Caco-2 (cell line): ENCODE measurements around the gene RCC2. TPM values are rescaled to one million over a fixed set of nuclear protein-coding genes. Genes with fewer than 3 reads are reported as not detected.

Experiments
- BruUV-seq: library from RNA; stranded (reverse); fragments of 400-500 nt; replicated peaks from 2 replicates; lab custom pipeline; 2021; lab: Mats Ljungman, UMichigan
- CTCF ChIA-PET: fragments of 300-600 bp; sonication (Branson Sonifier 250); formaldehyde crosslinking; loops from one replicate; lab custom pipeline; 2022; ENCODE audit warnings: antibody characterized with exemption; lab: Charles Lee
- POLR2A ChIA-PET: fragments of 300-600 bp; sonication (Branson Sonifier 250); formaldehyde crosslinking; loops from one replicate; lab custom pipeline; 2022; ENCODE audit warnings: antibody characterized with exemption; lab: Charles Lee
- DNase-seq, 2 experiments: peaks; one replicate each; pipeline versions ENCODE4 v3.0.0 to v3.0.0-alpha.2; 2020 to 2022
- H3K27me3 ChIP-seq: replicated peaks from 2 replicates; pipeline ENCODE4 v1.6.0; 2011; ENCODE audit warnings: low read length; ENCODE audit not compliant: control insufficient read depth, insufficient read depth
- H3K36me3 ChIP-seq: 2 replicates; pipeline ENCODE4 v1.5.1; 2011; ENCODE audit warnings: low read length; ENCODE audit not compliant: control insufficient read depth, insufficient read depth
- H3K4me1 ChIP-seq: fragments of 250-450 bp; sonication (Bioruptor Pico); 2 replicates; pipeline ENCODE4 v1.5.1; 2020; ENCODE audit warnings: mild to moderate bottlenecking
- H3K4me3 ChIP-seq: 2 replicates; pipeline ENCODE4 v1.5.1; 2011; ENCODE audit warnings: low read depth, mild to moderate bottlenecking, control low read depth, low read length
- H3K9me3 ChIP-seq: fragments of 250-450 bp; sonication (Bioruptor Pico); 2 replicates; pipeline ENCODE4 v1.5.1; 2020; ENCODE audit warnings: mild to moderate bottlenecking, moderate library complexity
- H3K27ac Mint-ChIP-seq: one replicate; pipeline ENCODE4 v1.8.0; 2022; ENCODE audit warnings: mixed read lengths; ENCODE audit not compliant: unreplicated experiment
- H3K27me3 Mint-ChIP-seq: one replicate; pipeline ENCODE4 v1.8.0; 2022; ENCODE audit warnings: mixed read lengths; ENCODE audit not compliant: insufficient read depth, unreplicated experiment
- H3K36me3 Mint-ChIP-seq: one replicate; pipeline ENCODE4 v1.8.0; 2022; ENCODE audit warnings: mild to moderate bottlenecking, mixed read lengths; ENCODE audit not compliant: insufficient read depth, unreplicated experiment
- H3K4me1 Mint-ChIP-seq: one replicate; pipeline ENCODE4 v1.8.0; 2022; ENCODE audit warnings: low read depth, mixed read lengths; ENCODE audit not compliant: unreplicated experiment
- H3K4me3 Mint-ChIP-seq: one replicate; pipeline ENCODE4 v1.8.0; 2022; ENCODE audit warnings: mild to moderate bottlenecking, moderate library complexity, mixed read lengths; ENCODE audit not compliant: unreplicated experiment
- H3K9me3 Mint-ChIP-seq: one replicate; pipeline ENCODE4 v1.8.0; 2022; ENCODE audit warnings: mixed read lengths; ENCODE audit not compliant: unreplicated experiment
- CTCF ChIP-seq, 2 experiments: fragments of 200-600 bp in 1 of 2; IDR thresholded peaks; 1 replicate in 1 of 2; 2 replicates in 1 of 2; pipeline versions ENCODE4 v1.5.1 to v1.8.0; 2011 to 2022; ENCODE audit warnings: antibody characterized with exemption in 1 of 2, control low read depth in 1 of 2, inconsistent platforms in 1 of 2, low read depth in 1 of 2, low read length in 1 of 2, mild to moderate bottlenecking in 1 of 2, moderate library complexity in 1 of 2; ENCODE audit not compliant: insufficient read depth in 1 of 2, severe bottlenecking in 1 of 2, unreplicated experiment in 1 of 2
- intact Hi-C: fragments of 100-400 bp; cut with micrococcal nuclease; formaldehyde crosslinking; loops from one replicate; pipeline ENCODE4 v1.10.0; 2022; ENCODE audit not compliant: unreplicated experiment
- total RNA-seq: library from RNA; stranded (reverse); gene quantifications from 2 replicates; pipeline ENCODE4 v1.2.3, GENCODE V29; 2022

RCC2 gene
- total RNA-seq, 1 experiment from 2014 or later: 103 TPM

DNA sequence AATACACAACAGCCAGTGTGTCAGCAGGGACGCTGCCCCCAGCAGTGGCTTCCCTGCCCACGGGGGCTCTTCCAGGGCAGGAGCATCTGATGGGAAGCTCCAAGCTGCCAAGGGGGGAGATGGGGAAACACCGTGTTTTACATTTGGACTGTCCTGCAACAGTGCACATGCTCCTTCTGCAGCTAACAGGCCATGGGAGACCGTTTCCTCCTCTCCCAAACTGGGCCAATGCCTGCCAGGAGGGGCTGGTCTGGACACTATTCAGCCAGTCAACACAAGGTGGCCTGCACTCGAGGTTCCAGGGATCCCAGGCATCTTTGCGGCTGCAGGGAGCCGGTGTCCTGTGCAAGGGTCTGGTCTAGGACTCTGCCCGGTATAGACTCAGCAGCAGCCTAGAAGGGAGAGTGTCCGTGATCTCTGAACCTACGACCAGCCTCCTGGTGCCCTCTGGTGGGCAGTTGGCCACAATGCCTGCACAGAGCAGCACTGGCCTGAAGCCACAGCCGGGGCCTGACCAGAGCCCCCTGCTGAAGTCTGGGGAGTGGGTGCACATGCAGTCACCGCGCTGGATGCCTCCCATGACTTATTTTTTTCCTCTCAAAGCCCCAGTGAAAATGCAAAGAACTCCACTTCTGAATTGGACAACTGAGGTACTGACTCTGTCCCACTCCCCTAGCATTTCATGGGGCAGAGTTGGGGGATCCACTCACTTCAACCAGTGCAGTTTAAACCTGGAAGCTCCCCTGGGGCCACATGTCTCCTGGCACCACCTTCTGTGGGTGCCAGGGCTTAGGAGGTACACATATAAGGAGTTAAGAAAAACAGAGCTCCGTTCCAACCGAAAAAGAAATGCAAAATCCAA is 33.3 kb downstream of the RCC2 start:
- intact Hi-C loops: loop anchor here (10.0 kb wide), 1 partner anchor 61 kb away; no protein-coding TSS in a partner anchor
- H3K9me3 ChIP-seq: no peaks in the 10 kb centered on the region
- ChIA-PET POLR2A (no interaction called here), CTCF (no interaction called here)
- Mint-ChIP-seq H3K36me3 (peaks cover 58% of the 10 kb centered on the region), H3K27me3 (no peaks in the 10 kb centered on the region), H3K4me3 (no peak overlapping the region), H3K27ac (no peak overlapping the region), H3K9me3 (no peaks in the 10 kb centered on the region), H3K4me1 (no peaks in the 10 kb centered on the region)
- H3K27me3 ChIP-seq: no peaks in the 10 kb centered on the region
- H3K4me3 ChIP-seq: no peak overlapping the region
- TF ChIP-seq CTCF (IDR thresholded peaks at IDR 0.05; ENCODE audit: insufficient read depth in 1 of 2, low read depth in 1 of 2, low read length in 1 of 2, severe bottlenecking in 1 of 2, unreplicated experiment in 1 of 2): peak; percentile 53 to 76
- DNase-seq: peak; percentile 66 to 78
- H3K4me1 ChIP-seq: no peaks in the 10 kb centered on the region
- H3K36me3 ChIP-seq: peaks cover 4% of the 10 kb centered on the region; the same call in 1 of the 2 replicates
- no TSS peak for BruUV-seq

- H3K9me3 Mint-ChIP-seq: no peaks in the 10 kb centered on the region
- POLR2A ChIA-PET: no interaction called here
- no peak for DNase-seq
- no peaks in the 10 kb centered on the region for H3K4me1 ChIP-seq
- peaks cover 45% of the 10 kb centered on the region for H3K36me3 Mint-ChIP-seq
- H3K27me3 ChIP-seq: no peaks in the 10 kb centered on the region
- intact Hi-C loops: loop anchor here (10.0 kb wide), 1 partner anchor 60 kb away; no protein-coding TSS in a partner anchor
- H3K27ac Mint-ChIP-seq: no peak overlapping the region
- H3K4me3 Mint-ChIP-seq: no peak overlapping the region
- TF ChIP-seq CTCF (IDR thresholded peaks at IDR 0.05; ENCODE audit: insufficient read depth in 1 of 2, low read depth in 1 of 2, low read length in 1 of 2, severe bottlenecking in 1 of 2, unreplicated experiment in 1 of 2): no peak
- H3K9me3 ChIP-seq: no peaks in the 10 kb centered on the region
- no peaks in the 10 kb centered on the region for H3K27me3 Mint-ChIP-seq
- BruUV-seq: no TSS peak
- H3K36me3 ChIP-seq: 0 out of 2 replicates have a peak, but pooled peaks cover 2% of the 10 kb centered on the region
- CTCF ChIA-PET: interaction anchor here (0.7 kb wide), 1 partner anchor 248 kb away, joined by 3 read pairs; no protein-coding TSS in a partner anchor
- H3K4me3 ChIP-seq: no peak overlapping the region
- no peaks in the 10 kb centered on the region for H3K4me1 Mint-ChIP-seq
These were observed 34.7 kb downstream of the RCC2 start for GRCh38 chr1:17404820-17405219.

DNA sequence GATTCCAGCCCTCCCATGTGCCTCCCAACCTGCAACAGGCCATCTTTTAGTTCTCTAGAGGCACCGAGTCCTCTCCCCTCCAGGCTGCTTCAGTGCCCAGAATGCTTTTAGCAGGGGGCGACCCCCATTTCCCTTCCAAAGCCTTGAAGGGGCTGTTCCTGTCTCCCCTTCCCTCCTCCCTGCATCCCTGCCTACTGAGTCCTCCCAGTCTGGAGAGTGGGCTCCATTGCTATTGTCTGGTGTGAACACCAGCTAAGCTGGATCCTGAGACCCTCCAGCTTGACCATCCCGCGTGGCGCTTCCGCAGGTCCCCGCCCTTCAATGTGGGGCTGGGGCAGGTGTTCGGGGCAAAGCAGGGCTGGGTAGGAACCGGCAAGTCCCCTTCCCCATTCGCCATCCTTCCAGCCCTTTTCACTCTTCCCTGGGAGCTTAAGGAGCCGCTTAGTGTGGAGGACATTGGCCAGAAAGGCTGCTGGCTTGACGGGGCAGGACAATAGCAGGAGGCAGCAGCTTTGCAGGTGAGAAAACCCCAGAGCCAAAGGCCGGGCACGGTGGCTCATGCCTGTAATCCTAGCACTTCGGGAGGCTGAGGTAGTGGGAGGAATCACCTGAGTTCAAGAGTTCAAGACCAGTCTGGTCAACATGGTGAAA is 35.3 kb downstream of the RCC2 start:
- POLR2A ChIA-PET: no interaction called here
- intact Hi-C loops: loop anchor here (10.0 kb wide), 1 partner anchor 59 kb away; no protein-coding TSS in a partner anchor

More for the DNA sequence above, 35.3 kb downstream of the RCC2 start:
- TF ChIP-seq CTCF (IDR thresholded peaks at IDR 0.05; ENCODE audit: insufficient read depth in 1 of 2, low read depth in 1 of 2, low read length in 1 of 2, severe bottlenecking in 1 of 2, unreplicated experiment in 1 of 2): no peak
- peaks cover 39% of the 10 kb centered on the region for H3K36me3 Mint-ChIP-seq
- H3K4me3 ChIP-seq: no peak overlapping the region
- no peak for DNase-seq
- no peaks in the 10 kb centered on the region for H3K36me3 ChIP-seq
- no TSS peak for BruUV-seq
- H3K9me3 ChIP-seq: no peaks in the 10 kb centered on the region
- H3K27ac Mint-ChIP-seq: no peak overlapping the region
- no peak overlapping the region for H3K4me3 Mint-ChIP-seq
- CTCF ChIA-PET: interaction anchor here (0.6 kb wide), 1 partner anchor 74 kb away, joined by 4 read pairs; no protein-coding TSS in a partner anchor
- no peaks in the 10 kb centered on the region for H3K27me3 ChIP-seq
- no peaks in the 10 kb centered on the region for H3K4me1 Mint-ChIP-seq
- H3K27me3 Mint-ChIP-seq: no peaks in the 10 kb centered on the region
- H3K4me1 ChIP-seq: no peaks in the 10 kb centered on the region
- H3K9me3 Mint-ChIP-seq: no peaks in the 10 kb centered on the region
